Neural cell (in vitro differentiated cells): Measurements from ENCODE around the gene BCAS1. TPM values are rescaled to one million over a fixed set of nuclear protein-coding genes. Genes with fewer than 3 reads are reported as not detected.

Source experiments
- H2AFZ ChIP-seq: fragments of 200-600, 300-800 bp; sonication (generic), shearing (Covaris generic); 2 replicates; pipeline ENCODE4 v1.6.0; 2014; ENCODE audit warnings: low read depth, mild to moderate bottlenecking, antibody characterized with exemption, low read length, moderate library complexity
- H3F3A ChIP-seq: fragments of 200-600 bp; shearing (Covaris generic); 2 replicates; pipeline ENCODE4 v1.6.1; 2016; ENCODE audit warnings: mild to moderate bottlenecking, moderate library complexity, mixed read lengths, antibody characterized with exemption, low read length; ENCODE audit not compliant: insufficient read depth, poor library complexity, severe bottlenecking
- H3K27ac ChIP-seq: fragments of 200-600, 300-800 bp; sonication (generic), shearing (Covaris generic); 2 replicates; pipeline ENCODE4 v1.5.1; 2014; ENCODE audit warnings: mild to moderate bottlenecking, low read length, moderate library complexity
- H3K27me3 ChIP-seq: fragments of 300-800, 200-600 bp; sonication (generic), shearing (Covaris generic); 2 replicates; pipeline ENCODE4 v1.6.0; 2014; ENCODE audit warnings: mild to moderate bottlenecking, low read depth, low read length, moderate library complexity; ENCODE audit not compliant: insufficient read depth
- H3K36me3 ChIP-seq: fragments of 300-800, 200-600 bp; sonication (generic), shearing (Covaris generic); 2 replicates; pipeline ENCODE4 v1.5.1; 2014; ENCODE audit warnings: mild to moderate bottlenecking, antibody characterized with exemption, low read length, moderate library complexity; ENCODE audit not compliant: insufficient read depth
- H3K4me2 ChIP-seq: fragments of 300-800, 200-600 bp; sonication (generic), shearing (Covaris generic); 2 replicates; pipeline ENCODE4 v1.6.0; 2014; ENCODE audit warnings: mild to moderate bottlenecking, low read length
- H3K4me3 ChIP-seq: fragments of 300-800, 200-600 bp; sonication (generic), shearing (Covaris generic); 2 replicates; pipeline ENCODE4 v1.5.1; 2014; ENCODE audit warnings: mild to moderate bottlenecking, low read length, moderate library complexity
- H3K79me2 ChIP-seq: fragments of 200-600 bp; shearing (Covaris generic); replicated peaks from 2 replicates; pipeline ENCODE4 v1.6.0; 2014; ENCODE audit warnings: mild to moderate bottlenecking, low read length, moderate library complexity; ENCODE audit not compliant: insufficient read depth
- H3K9ac ChIP-seq: fragments of 300-800, 200-600 bp; sonication (generic), shearing (Covaris generic); 2 replicates; pipeline ENCODE4 v1.6.1; 2016; ENCODE audit warnings: mild to moderate bottlenecking, low read length, mixed read lengths
- H3K9me2 ChIP-seq: fragments of 200-600 bp; shearing (Covaris generic); 2 replicates; pipeline ENCODE4 v1.6.1; 2016; ENCODE audit warnings: mild to moderate bottlenecking, low read length, mixed read lengths; ENCODE audit not compliant: insufficient read depth
- H3K9me3 ChIP-seq: fragments of 200-600, 300-800 bp; sonication (generic), shearing (Covaris generic); 2 replicates; pipeline ENCODE4 v1.6.1; 2016; ENCODE audit warnings: mild to moderate bottlenecking, mixed run types, low read length, moderate library complexity, mixed read lengths
- H4K20me1 ChIP-seq: fragments of 200-600 bp; shearing (Covaris generic); 2 replicates; pipeline ENCODE4 v1.6.1; 2016; ENCODE audit warnings: mild to moderate bottlenecking, mixed run types; ENCODE audit not compliant: insufficient read depth
- EP300 ChIP-seq: fragments of 450-650 bp; conservative IDR thresholded peaks from 2 replicates; pipeline ENCODE4 v1.6.1; 2014; ENCODE audit warnings: antibody characterized with exemption, mild to moderate bottlenecking, moderate library complexity; ENCODE audit not compliant: poor library complexity, severe bottlenecking
- EZH2 ChIP-seq: fragments of 200-600, 300-800 bp; shearing (Covaris generic), sonication (generic); IDR thresholded peaks from 2 replicates; pipeline ENCODE4 v1.6.1; 2014; ENCODE audit warnings: antibody characterized with exemption, low read length, borderline replicate concordance, mild to moderate bottlenecking; ENCODE audit not compliant: insufficient read depth, poor library complexity, severe bottlenecking
- MXI1 ChIP-seq: fragments of 450-650 bp; conservative IDR thresholded peaks from 2 replicates; pipeline ENCODE4 v1.6.1; 2014; ENCODE audit warnings: antibody characterized with exemption, mild to moderate bottlenecking; ENCODE audit not compliant: poor library complexity, severe bottlenecking
- POLR2AphosphoS5 ChIP-seq: IDR thresholded peaks from 2 replicates; pipeline ENCODE4 v1.6.1; 2012
- RAD21 ChIP-seq: fragments of 450-650 bp; conservative IDR thresholded peaks from 2 replicates; pipeline ENCODE4 v1.6.1; 2014; ENCODE audit warnings: antibody characterized with exemption, mild to moderate bottlenecking, moderate library complexity
- SMC3 ChIP-seq: fragments of 450-650 bp; conservative IDR thresholded peaks from 2 replicates; pipeline ENCODE4 v1.6.1; 2014; ENCODE audit warnings: antibody characterized with exemption, mild to moderate bottlenecking, moderate library complexity; ENCODE audit not compliant: poor library complexity
- TAF1 ChIP-seq: IDR thresholded peaks from 2 replicates; pipeline ENCODE4 v1.6.1; 2012; ENCODE audit warnings: low read depth
- polyA plus RNA-seq: library from polyadenylated mRNA; depleted of rRNA; stranded (reverse); fragments of >200 nt; gene quantifications from 2 replicates; pipeline ENCODE4 v1.2.3, GENCODE V29; 2014
- TF ChIP-seq, protein P1 (sequence below): fragments of 450-650 bp; IDR thresholded peaks from 2 replicates; pipeline ENCODE4 v1.5.1; 2014; ENCODE audit warnings: antibody characterized with exemption, mild to moderate bottlenecking, moderate library complexity; ENCODE audit not compliant: poor library complexity, severe bottlenecking
- TF ChIP-seq, protein P2 (sequence below): IDR thresholded peaks from 2 replicates; pipeline ENCODE4 v1.6.1; 2012; ENCODE audit warnings: borderline replicate concordance

The BCAS1 gene
- polyA plus RNA-seq, 1 donor from 2014 or later, result not detected

DNA sequence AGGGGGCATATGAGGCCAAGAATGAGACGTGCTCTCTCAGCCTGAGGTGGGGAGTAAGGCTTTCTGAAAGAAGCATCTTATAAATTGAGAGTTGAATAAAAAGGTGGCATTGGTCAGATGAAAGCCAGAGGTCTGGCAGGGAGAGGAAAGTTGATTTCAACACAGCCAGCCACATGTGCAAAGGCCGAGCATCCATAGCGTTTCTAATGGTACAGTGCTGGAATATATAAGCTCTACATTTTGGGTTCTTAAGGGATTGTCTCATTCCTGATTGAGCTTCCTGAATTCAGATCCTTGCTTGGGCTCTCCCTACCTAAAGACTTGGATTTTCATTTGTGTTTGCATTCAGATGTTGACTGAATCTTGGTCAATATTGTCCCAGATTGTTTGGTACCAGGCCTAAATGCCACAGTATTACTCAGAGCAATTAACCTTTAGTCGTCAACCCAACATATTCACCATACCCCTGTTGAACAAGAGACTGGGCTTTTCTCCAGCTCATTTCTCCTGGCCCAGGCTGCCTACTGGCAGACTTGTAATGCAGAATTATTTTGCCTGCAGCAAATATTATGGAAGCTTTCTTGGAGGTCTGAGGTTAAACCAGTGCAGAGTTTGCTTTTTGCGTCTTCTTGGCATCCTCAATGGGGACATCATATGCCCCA, 14.5 kb upstream of the BCAS1 start:
- no peaks in the 10 kb centered on the region for H3K27me3 ChIP-seq
- no peak overlapping the region for H3K27ac ChIP-seq
- H3F3A ChIP-seq, result no peaks in the 10 kb centered on the region
- H3K4me3 ChIP-seq, result no peak overlapping the region
- no peaks in the 10 kb centered on the region for H3K9me3 ChIP-seq
- H3K4me2 ChIP-seq, result no peak overlapping the region
- no peaks in the 10 kb centered on the region for H3K36me3 ChIP-seq
- no peaks in the 10 kb centered on the region for H3K9me2 ChIP-seq
- no peaks in the 10 kb centered on the region for H4K20me1 ChIP-seq
- no peak overlapping the region for H2AFZ ChIP-seq
- H3K9ac ChIP-seq, result no peak overlapping the region
- TF ChIP-seq TAF1 (no peak), EP300 (no peak), RAD21 (no peak), POLR2AphosphoS5 (no peak), SMC3 (no peak), MXI1 (no peak), EZH2 (no peak)
- TF ChIP-seq, protein P1, sequence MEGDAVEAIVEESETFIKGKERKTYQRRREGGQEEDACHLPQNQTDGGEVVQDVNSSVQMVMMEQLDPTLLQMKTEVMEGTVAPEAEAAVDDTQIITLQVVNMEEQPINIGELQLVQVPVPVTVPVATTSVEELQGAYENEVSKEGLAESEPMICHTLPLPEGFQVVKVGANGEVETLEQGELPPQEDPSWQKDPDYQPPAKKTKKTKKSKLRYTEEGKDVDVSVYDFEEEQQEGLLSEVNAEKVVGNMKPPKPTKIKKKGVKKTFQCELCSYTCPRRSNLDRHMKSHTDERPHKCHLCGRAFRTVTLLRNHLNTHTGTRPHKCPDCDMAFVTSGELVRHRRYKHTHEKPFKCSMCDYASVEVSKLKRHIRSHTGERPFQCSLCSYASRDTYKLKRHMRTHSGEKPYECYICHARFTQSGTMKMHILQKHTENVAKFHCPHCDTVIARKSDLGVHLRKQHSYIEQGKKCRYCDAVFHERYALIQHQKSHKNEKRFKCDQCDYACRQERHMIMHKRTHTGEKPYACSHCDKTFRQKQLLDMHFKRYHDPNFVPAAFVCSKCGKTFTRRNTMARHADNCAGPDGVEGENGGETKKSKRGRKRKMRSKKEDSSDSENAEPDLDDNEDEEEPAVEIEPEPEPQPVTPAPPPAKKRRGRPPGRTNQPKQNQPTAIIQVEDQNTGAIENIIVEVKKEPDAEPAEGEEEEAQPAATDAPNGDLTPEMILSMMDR, result no peak
- TF ChIP-seq, protein P2, sequence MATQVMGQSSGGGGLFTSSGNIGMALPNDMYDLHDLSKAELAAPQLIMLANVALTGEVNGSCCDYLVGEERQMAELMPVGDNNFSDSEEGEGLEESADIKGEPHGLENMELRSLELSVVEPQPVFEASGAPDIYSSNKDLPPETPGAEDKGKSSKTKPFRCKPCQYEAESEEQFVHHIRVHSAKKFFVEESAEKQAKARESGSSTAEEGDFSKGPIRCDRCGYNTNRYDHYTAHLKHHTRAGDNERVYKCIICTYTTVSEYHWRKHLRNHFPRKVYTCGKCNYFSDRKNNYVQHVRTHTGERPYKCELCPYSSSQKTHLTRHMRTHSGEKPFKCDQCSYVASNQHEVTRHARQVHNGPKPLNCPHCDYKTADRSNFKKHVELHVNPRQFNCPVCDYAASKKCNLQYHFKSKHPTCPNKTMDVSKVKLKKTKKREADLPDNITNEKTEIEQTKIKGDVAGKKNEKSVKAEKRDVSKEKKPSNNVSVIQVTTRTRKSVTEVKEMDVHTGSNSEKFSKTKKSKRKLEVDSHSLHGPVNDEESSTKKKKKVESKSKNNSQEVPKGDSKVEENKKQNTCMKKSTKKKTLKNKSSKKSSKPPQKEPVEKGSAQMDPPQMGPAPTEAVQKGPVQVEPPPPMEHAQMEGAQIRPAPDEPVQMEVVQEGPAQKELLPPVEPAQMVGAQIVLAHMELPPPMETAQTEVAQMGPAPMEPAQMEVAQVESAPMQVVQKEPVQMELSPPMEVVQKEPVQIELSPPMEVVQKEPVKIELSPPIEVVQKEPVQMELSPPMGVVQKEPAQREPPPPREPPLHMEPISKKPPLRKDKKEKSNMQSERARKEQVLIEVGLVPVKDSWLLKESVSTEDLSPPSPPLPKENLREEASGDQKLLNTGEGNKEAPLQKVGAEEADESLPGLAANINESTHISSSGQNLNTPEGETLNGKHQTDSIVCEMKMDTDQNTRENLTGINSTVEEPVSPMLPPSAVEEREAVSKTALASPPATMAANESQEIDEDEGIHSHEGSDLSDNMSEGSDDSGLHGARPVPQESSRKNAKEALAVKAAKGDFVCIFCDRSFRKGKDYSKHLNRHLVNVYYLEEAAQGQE, result no peak
- H3K79me2 ChIP-seq, result no peaks in the 10 kb centered on the region

DNA sequence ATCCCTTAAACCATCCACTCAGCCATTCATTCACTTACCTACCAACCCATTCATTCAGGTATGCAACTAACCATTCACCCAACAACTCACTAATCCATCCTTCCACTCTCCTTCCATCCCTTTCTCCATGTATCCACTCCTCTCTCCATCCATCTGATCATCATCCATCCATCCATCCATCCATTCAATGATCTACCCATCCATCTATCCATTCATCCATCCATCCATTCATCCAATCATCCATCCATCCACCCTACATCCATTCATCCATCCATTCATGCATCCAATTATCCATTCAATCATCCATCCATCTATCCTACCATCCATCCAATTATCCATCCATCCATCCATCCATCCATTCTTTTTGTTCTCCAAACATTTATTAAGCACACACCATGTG, 13.8 kb upstream of the BCAS1 start:
- H2AFZ ChIP-seq, result no peak overlapping the region
- no peak for TF ChIP-seq EP300
- TF ChIP-seq, protein P1, result no peak
- no peak for TF ChIP-seq SMC3
- no peak for TF ChIP-seq POLR2AphosphoS5
- no peak for TF ChIP-seq TAF1
- TF ChIP-seq MXI1, result no peak
- no peak for TF ChIP-seq EZH2
- TF ChIP-seq, protein P2, result no peak
- TF ChIP-seq RAD21, result no peak
- no peaks in the 10 kb centered on the region for H3K36me3 ChIP-seq
- H3K79me2 ChIP-seq, result no peaks in the 10 kb centered on the region
- H3F3A ChIP-seq, result no peaks in the 10 kb centered on the region
- no peak overlapping the region for H3K9ac ChIP-seq
- no peaks in the 10 kb centered on the region for H4K20me1 ChIP-seq
- no peak overlapping the region for H3K27ac ChIP-seq
- H3K4me3 ChIP-seq, result no peak overlapping the region
- no peak overlapping the region for H3K4me2 ChIP-seq
- no peaks in the 10 kb centered on the region for H3K9me2 ChIP-seq
- no peaks in the 10 kb centered on the region for H3K27me3 ChIP-seq
- no peaks in the 10 kb centered on the region for H3K9me3 ChIP-seq
